Brain pericyte (primary cell): ENCODE results near the gene MAML1.
A peak's percentile ranks its signal among the peaks of the same experiment; 100 is the strongest.

ENCODE experiments used
- DNase-seq: peaks from one replicate; pipeline ENCODE4 v3.0.0-alpha.2; 2012; ENCODE audit warnings: low read depth, low spot score

The MAML1 gene

GRCh38 chr5:179804555-179804947 is 71.9 kb downstream of the MAML1 start:
- DNase-seq = no peak

- DNase-seq = no peak
Measured at GRCh38 chr5:179805070-179805528, 72.5 kb downstream of the MAML1 start.

DNA sequence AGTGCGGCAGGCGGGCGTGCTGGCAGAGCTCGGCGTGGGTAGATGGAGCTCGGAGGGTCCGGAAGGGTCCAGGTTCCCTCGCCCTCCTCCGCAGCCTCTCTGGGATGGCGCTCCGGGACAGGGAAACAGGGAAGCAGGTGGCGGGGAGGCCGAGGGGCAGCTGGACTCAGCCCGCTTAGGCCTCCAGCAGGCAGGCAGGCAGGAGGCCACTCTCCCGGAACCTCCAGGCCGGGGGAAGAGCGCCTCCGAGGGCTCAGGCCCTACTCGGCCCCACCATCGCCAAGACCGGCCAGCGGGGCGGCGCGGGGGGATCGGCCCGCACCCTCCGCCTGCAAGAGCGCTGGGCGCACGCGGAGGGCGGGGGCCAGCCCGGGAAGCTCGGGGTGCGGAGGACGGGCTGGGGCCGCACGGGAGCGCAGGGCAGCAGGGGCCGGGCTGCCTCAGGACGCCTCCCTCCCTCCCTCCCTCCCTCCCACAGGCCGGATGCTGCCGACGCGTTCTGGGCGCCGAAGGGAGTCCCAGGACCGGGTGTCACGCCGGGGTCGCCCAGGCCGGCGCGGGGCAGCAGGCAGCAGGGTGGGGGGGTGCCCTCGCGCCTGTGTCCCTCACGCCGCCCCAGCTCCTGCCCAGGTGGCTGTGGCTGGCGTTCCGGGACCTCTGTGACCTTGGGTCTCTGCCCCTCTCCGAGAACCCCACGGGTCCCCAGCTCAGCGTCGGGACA is 73.1 kb downstream of the MAML1 start:
- no peak for DNase-seq

DNA sequence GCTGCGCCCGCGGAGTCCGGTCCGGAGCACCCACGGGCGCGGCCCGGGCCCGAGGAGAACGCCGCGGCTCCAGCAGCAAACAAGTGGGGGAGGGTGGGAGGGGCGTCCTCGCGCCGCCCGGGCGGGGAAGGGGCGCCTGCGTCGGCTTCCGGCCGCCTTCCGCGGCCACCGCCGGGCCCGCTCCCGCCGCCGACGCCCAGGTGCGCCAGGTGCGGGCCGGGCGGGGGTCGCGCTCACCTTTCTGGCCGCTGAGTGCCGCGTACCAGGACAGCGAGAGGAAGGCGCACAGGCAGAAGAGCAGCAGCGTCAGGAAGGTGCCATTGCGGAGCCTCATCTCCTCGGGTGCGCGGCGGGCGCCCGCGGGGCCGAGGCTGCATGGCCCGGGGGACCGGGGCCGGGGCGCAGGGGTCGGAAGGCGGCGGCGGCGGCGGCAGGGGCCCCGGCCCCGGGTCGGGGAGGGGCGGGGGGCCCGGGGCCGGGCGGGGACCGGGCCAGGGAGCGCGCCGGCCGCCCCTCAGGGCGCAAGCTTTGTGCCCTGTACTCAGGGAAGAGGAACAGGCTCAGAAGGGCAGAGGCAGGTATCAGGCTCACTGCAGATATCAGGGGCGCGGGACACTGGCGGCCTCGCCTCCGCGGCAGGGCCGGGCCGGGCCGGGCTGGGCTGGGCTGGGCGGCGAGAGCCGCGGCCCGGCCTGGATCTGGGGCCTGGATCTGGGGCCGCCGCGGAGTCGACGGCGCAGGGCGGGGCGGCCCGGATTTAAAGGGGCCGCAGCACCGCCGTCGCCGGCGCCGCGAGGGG is 73.8 kb downstream of the MAML1 start, which contains the start of gene MGAT4B:
Gene MGAT4B (minus strand): TSS at position 617 of the 799 bp plus-strand sequence. CDS start 283 bp downstream, at position 334.
- DNase-seq = no peak

DNA sequence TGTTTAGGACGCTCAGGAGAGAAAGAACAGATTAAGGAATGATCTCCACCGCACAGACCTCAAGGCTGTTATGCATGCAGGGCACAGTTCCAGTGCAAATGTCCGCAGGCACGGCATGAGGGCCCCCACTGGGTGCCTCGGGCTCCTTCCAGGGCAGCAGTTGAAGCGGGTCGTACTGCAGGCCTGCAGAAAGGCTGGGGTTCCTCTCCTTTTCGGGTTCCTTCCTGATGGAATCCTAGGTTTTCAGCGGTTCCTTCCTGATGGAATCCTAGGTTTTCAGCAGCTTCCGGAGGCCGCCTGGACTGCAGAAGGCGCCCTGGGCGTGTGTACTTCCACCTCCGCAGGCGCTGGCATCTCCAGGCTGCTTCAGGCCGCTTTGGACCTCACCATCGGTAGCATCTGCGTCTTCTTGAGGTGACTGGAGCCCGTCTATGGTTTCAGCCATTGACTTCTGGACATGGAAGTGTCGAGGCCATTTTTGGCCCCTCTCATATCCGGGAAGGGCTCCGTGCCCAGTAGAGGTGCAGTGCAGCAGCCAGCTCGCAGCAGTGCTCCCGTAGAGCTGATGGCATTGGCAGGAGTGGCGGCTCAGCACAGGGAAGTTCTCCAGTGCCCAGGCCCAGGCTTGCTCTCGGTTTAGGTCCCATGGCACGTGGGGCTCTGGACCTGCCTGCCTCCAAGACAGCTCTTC is 79.7 kb downstream of the MAML1 start:
- no peak for DNase-seq

- no peak for DNase-seq
Measured at GRCh38 chr5:179812997-179813607, 80.5 kb downstream of the MAML1 start.

GRCh38 chr5:179814090-179814489 is 81.5 kb downstream of the MAML1 start:
- DNase-seq = no peak

DNA sequence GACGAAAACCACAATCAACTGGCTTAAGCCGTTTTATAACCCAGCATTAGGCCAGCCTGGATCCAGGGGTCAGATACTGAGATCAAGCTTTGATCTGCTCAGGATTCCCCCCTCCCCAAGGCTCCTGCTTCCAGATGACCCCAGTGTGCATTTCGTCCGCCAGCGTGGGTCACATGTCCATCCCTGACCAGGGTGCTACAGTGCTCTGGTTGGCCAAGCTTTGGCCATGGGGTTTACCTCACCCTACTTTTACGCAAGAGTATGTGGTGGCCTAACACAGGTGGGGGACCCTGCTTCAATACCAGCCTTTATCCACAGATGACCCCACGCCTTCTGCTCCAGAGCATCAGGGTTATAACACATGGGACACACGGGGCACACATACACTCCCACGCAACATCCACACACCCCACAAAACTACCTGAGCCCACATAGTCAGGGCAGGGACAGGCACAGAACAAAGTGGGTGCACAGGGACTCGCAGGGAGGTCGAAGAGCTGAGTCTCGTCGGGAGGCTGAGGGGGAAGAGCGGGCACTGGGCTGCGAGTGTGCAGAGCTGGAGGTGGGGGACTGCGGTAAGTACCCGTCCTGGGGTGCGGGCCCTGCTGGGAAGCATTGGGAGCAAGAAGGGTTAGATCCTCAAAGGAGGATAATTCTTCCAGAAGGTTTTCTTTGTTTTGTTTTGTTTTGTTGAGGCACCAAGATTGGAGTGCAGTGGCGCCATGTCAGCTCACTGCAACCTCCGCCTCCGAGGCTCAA is 83.0 kb downstream of the MAML1 start:
- no peak for DNase-seq

- DNase-seq = no peak
Measured at GRCh38 chr5:179816401-179816795, 83.8 kb downstream of the MAML1 start.

GRCh38 chr5:179816796-179817469 is 84.3 kb downstream of the MAML1 start:
- DNase-seq = no peak

GRCh38 chr5:179817470-179817840 is 84.8 kb downstream of the MAML1 start:
- DNase-seq = no peak

- DNase-seq = no peak
Measured at GRCh38 chr5:179817890-179818745, 85.5 kb downstream of the MAML1 start.

DNA sequence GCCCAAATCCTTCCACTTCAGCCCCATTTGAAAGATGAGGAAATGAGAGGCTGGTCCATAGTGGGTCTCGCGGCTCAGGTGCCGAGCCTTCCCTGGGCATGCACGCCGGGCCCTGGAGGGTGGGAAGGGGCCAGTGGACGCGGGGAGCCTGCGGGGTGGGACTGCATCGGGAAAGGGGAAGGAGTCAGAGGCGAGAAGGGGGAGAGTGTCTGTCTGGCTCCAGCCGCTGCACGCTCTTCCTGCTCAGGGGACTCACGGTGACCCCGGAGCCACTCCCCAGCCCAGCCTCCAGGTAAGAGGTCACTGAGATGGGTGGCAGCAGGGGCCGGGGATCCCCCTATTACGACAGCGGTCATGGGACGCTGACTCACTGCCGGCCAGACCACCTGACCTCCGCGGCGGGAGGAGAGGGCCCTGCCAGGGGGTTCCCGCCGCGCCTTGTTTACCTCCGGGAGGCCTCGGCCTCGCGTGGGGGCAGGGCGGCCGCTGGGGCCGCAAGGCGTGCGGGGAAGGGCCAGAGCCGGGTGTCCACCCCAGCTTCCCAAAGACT is 86.2 kb downstream of the MAML1 start:
- peak; percentile 87 for DNase-seq

DNA sequence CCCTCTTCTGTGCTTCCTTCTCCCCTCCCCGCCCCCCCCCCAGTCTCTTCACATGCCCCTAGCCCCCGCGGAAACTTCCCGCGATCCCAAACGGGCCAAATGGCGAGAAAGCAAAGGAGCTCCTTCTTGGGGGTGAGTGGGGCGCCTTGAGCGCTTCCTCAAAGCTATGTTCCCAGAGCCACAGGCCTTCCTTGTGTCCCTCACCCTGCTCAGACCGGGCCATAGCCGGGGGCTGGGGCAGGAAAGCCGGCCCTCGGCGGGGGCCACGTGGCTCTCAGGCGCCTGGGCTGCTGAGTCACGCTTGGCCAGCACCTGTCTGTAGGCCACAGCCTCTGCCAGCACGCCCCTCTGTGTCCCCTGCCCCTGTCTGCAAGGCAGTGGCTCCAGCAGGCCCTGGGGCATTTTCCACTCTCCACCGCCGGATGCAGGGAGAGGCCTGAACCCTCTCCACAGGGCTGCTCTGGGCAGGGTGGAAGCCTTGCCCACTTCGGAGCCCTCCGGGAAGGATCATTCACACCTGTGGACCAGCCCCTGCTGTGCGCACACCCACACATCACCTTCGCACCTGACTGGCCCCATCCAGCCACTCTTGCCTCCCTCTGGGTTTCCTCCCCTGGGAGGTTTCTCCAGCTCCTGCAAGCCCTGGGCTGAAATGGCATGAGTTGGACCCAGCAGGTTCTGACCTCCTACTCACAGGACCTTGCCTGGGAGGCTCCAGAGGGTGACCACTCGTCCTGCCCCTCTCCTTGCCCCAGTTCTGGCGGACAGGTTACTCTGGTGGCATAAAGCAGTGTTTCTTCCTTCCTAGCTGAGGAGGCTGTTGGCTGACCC is 86.9 kb downstream of the MAML1 start:
- no peak for DNase-seq

DNA sequence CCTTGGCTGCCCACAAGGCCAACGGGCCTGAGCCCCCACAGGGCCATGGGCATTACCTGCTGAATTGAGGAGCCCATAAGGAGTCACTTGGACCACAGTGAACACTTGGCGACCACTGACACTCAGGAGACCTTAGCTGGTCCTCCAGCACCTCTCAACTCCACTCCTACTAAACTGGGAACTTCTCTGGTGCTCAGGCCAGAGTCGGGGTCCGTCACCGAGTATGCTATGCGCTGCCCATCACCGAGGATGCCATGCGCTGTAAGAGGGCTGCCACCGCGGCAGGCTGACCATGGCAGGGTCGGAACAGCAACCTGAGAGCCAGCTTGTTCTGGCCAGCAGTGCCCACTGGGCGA is 87.5 kb downstream of the MAML1 start:
- DNase-seq = no peak

DNA sequence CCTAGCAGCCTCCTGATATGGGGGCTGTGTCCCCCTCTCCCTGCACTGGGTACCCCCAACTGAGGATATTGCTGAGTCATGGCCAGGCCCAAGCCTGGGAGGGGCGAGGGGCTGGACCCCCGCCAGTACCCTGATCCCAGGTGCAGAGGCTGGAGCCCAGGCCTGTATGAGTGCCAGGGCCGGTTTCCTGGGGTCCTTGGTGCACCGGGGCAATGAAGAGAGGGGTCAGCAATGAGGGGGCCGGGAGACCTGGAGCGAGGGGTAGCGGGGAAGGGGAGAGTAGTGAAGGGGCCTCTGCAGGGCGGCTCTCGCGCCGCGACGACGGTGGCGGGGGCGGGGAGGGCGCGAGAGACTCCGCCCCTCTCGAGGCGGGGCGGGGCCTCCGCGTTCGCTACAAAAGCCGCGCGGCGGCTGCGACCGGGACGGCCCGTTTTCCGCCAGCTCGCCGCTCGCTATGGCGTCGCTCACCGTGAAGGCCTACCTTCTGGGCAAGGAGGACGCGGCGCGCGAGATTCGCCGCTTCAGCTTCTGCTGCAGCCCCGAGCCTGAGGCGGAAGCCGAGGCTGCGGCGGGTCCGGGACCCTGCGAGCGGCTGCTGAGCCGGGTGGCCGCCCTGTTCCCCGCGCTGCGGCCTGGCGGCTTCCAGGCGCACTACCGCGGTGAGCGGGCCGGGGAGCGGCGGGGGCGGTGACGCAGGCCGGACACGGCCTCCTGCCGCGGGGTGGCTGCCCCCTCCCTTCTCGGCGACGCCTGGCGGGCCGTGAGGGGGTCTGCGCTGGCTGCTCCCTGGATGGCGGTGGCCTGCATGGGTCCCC is 88.1 kb downstream of the MAML1 start, which contains the start of gene SQSTM1:
Gene SQSTM1 (plus strand): TSS at position 423 of the 815 bp plus-strand sequence. CDS start 32 bp downstream, at position 455.
- no peak for DNase-seq

DNA sequence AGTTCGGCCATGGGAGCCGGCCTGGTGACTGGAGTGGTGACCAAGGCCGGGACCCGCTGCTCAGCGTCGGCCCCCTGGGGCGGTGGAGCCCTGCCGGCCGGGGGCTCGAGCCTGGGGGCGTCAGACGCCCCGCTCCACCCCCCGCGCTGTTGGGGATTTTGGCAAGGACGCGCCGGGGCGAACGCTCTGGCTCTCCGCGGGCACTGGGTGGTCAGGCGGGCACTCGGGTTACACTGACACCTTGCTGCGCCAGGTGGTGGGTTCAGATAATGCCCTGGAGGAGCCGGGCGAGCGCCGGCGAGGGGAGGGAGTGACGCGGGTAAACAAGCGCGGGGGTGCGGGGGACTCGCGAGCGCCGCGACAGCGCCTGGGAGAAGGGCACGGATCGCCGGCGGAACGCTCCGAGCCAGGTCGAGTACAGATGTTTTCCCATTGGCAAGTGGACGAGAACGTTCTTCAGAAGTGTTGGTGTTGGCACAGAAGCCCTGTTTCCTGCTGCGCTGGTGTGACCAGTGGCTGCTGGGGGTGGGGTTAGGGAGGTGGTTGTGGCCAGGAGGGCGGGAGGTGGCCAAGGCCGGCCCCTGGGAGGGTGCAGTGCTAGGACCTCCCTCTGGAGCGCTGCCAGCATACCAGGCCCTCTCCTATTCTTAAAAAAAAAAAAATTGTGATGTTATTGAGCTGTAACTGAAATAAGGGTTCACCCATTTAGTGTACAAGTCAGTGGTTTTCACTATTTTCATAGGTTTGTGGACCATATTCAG is 88.9 kb downstream of the MAML1 start:
- peak; percentile 89 for DNase-seq
